Measurements from ENCODE around the gene PHLDA2. TPM values are rescaled to one million over a fixed set of nuclear protein-coding genes. Genes with fewer than 3 reads are reported as not detected.

PHLDA2 gene
- total RNA-seq, 2 experiments from 2014 or later: 3.6 to 3.7 TPM

DNA sequence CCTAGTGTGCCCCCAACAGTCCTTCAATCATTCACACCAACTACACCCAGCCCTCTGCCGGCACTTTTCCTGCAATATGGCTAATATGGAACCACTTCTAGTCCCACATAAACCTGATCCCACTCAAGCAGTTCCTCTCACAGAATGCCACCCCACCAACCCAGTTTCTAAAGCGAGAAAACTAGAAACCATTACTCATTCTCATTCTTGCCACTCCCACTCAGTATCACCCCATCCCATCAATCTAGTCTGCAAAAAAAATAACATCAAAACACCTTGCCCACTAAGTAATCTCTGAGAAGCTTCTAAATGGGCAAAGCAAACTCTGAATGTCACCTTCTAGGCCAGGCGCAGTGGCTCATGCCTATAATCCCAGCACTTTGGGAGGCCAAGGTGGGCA, 45.1 kb upstream of the PHLDA2 start:
- H3K4me3 Mint-ChIP-seq: no peak overlapping the region
- TF ChIP-seq, protein P1, sequence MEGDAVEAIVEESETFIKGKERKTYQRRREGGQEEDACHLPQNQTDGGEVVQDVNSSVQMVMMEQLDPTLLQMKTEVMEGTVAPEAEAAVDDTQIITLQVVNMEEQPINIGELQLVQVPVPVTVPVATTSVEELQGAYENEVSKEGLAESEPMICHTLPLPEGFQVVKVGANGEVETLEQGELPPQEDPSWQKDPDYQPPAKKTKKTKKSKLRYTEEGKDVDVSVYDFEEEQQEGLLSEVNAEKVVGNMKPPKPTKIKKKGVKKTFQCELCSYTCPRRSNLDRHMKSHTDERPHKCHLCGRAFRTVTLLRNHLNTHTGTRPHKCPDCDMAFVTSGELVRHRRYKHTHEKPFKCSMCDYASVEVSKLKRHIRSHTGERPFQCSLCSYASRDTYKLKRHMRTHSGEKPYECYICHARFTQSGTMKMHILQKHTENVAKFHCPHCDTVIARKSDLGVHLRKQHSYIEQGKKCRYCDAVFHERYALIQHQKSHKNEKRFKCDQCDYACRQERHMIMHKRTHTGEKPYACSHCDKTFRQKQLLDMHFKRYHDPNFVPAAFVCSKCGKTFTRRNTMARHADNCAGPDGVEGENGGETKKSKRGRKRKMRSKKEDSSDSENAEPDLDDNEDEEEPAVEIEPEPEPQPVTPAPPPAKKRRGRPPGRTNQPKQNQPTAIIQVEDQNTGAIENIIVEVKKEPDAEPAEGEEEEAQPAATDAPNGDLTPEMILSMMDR (IDR thresholded peaks at IDR 0.05): no peak
- H3K36me3 Mint-ChIP-seq (ENCODE audit: low read depth): peaks cover 72% of the 10 kb centered on the region
- ChIA-PET CTCF (interaction anchor here (1.1 to 3.7 kb wide), 9 partner anchors 15 to 441 kb away, joined by 4 to 46 read pairs (median 10); no protein-coding TSS in a partner anchor), POLR2A (interaction anchor here (0.7 to 3.8 kb wide), 7 partner anchors 8 to 225 kb away, joined by 3 to 23 read pairs (median 6); no protein-coding TSS in a partner anchor)
- H3K27ac Mint-ChIP-seq: peak overlapping the region; percentile 74
- H3K4me1 Mint-ChIP-seq (ENCODE audit: low read depth): peaks cover 42% of the 10 kb centered on the region
- DNase-seq (no peak), ATAC-seq (peak; percentile 31)
- H3K27me3 Mint-ChIP-seq: no peaks in the 10 kb centered on the region
- intact Hi-C loops (cut with micrococcal nuclease): no loop called here
- no peaks in the 10 kb centered on the region for H3K9me3 Mint-ChIP-seq

DNA sequence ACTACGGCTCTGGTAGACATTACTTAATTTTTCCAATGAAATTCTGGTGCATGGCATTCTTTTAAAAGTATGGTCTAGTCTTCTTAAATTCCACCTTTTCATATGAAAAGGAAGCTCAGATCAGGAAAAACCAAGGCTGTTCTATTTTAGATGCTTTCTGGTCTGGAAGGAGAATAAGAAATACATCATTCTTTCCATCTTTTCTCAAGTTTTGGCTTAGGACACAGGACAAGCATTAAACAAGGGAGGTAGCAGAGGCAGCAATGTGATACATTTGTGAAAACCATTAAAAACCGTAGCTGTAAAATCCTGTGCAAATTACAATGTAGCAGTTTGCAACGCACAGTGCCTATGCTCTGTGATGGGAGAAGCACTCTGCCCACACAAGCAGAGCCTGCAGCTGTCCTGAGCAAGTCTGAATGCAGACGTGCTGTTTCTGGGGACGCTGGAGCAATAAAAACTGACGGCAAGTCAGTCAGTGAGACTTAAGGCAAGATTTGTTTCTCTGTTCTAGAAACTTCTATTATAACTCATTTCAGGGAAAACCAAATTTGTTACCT, 39.2 kb upstream of the PHLDA2 start:
- Mint-ChIP-seq H3K9me3 (no peaks in the 10 kb centered on the region), H3K36me3 (ENCODE audit: low read depth) (peaks cover 76% of the 10 kb centered on the region), H3K27ac (no peak overlapping the region), H3K4me1 (ENCODE audit: low read depth) (peaks cover 30% of the 10 kb centered on the region), H3K27me3 (no peaks in the 10 kb centered on the region), H3K4me3 (no peak overlapping the region)
- CTCF ChIA-PET: interaction anchor here (1.0 to 3.5 kb wide), 5 partner anchors 7 to 53 kb away, joined by 3 to 10 read pairs (median 3); no protein-coding TSS in a partner anchor
- ATAC-seq (no peak), DNase-seq (no peak)
- TF ChIP-seq, protein P1 (IDR thresholded peaks at IDR 0.05): no peak
- POLR2A ChIA-PET: interaction anchor here (0.9 to 2.8 kb wide), 6 partner anchors 7 to 22 kb away, joined by 3 to 9 read pairs (median 5); no protein-coding TSS in a partner anchor
- intact Hi-C loops (cut with micrococcal nuclease): no loop called here

DNA sequence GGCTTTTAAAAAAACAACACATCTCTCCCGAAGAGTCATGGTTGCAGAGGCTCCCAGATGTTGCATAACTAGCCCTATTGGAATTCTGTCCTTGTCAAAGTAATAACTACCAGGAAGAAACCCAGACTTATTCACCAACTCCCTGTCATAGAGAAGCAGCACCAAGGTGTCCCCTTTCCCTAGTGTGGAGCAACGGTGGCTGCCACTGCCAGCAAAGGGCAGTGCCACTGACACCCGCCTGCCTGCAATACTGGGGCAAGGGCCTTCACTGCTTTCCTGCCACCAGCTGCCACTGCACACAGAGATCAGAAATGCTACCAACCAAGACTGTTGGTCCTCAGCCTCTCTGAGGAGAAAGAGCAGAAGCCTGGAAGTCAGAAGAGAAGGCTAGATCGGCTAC, 35.6 kb upstream of the PHLDA2 start:
- ATAC-seq (no peak), DNase-seq (no peak)
- ChIA-PET POLR2A (interaction anchor here (0.7 to 1.0 kb wide), 2 partner anchors 11 to 17 kb away, joined by 3 read pairs; no protein-coding TSS in a partner anchor), CTCF (interaction anchor here (1.5 kb wide), 1 partner anchor 11 kb away, joined by 5 read pairs; no protein-coding TSS in a partner anchor)
- H3K4me3 Mint-ChIP-seq: no peak overlapping the region
- H3K36me3 Mint-ChIP-seq (ENCODE audit: low read depth): peaks cover 78% of the 10 kb centered on the region
- TF ChIP-seq, protein P1 (IDR thresholded peaks at IDR 0.05): no peak
- intact Hi-C loops (cut with micrococcal nuclease): no loop called here
- H3K4me1 Mint-ChIP-seq (ENCODE audit: low read depth): peaks cover 36% of the 10 kb centered on the region
- H3K27me3 Mint-ChIP-seq: no peaks in the 10 kb centered on the region
- H3K27ac Mint-ChIP-seq: no peak overlapping the region
- no peaks in the 10 kb centered on the region for H3K9me3 Mint-ChIP-seq

DNA sequence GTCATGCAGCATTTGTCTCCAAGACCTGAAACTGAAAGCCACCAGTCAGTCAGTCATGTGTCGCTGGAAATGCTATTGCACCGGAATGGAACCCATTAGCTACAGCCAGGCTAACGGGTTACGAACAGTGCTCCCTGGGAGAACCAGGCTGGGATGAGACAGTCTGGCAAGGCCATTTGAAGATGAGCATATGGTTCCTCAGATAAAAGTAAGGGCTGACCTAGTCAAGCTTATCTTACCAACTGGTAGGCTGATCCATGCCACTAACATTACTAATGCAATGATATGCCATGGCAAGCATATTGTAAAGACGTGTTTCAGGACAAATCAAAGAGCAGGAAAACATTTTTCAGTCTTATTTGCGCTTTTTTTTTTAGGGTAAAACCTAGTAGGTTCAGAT, 34.5 kb upstream of the PHLDA2 start:
- no peaks in the 10 kb centered on the region for H3K27me3 Mint-ChIP-seq

More for the DNA sequence above, 34.5 kb upstream of the PHLDA2 start:
- Mint-ChIP-seq H3K9me3 (no peaks in the 10 kb centered on the region), H3K4me3 (no peak overlapping the region), H3K4me1 (ENCODE audit: low read depth) (peaks cover 36% of the 10 kb centered on the region), H3K36me3 (ENCODE audit: low read depth) (peaks cover 81% of the 10 kb centered on the region), H3K27ac (peak overlapping the region; percentile 61)
- DNase-seq (no peak), ATAC-seq (no peak)
- TF ChIP-seq, protein P1 (IDR thresholded peaks at IDR 0.05): no peak
- intact Hi-C loops (cut with micrococcal nuclease): no loop called here
- CTCF ChIA-PET: interaction anchor here (0.7 to 1.6 kb wide), 2 partner anchors 11 to 58 kb away, joined by 3 to 4 read pairs; no protein-coding TSS in a partner anchor
- POLR2A ChIA-PET: interaction anchor here (1.0 kb wide), 1 partner anchor 74 kb away, joined by 3 read pairs; no protein-coding TSS in a partner anchor
